ENCODE data around the gene KIAA1755. TPM values are rescaled to one million over a fixed set of nuclear protein-coding genes. Genes with fewer than 3 reads are reported as not detected.

KIAA1755 gene
- total and polyA plus RNA-seq, 9 of the 15 experiments (the other 6 are each of a cell fraction or from before 2014, with no cell fraction given) = not detected

GRCh38 chr20:38252292-38253288 is 7.9 kb downstream of the KIAA1755 start (continued):
- TF ChIP-seq, protein P1, sequence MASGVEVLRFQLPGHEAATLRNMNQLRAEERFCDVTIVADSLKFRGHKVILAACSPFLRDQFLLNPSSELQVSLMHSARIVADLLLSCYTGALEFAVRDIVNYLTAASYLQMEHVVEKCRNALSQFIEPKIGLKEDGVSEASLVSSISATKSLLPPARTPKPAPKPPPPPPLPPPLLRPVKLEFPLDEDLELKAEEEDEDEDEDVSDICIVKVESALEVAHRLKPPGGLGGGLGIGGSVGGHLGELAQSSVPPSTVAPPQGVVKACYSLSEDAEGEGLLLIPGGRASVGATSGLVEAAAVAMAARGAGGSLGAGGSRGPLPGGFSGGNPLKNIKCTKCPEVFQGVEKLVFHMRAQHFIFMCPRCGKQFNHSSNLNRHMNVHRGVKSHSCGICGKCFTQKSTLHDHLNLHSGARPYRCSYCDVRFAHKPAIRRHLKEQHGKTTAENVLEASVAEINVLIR (CRISPR knock-in tag; IDR thresholded peaks at IDR 0.05) = no peak
- TF ChIP-seq ZNF57 (CRISPR knock-in tag; IDR thresholded peaks at IDR 0.05) (no peak), KLF1 (tag; IDR thresholded peaks at IDR 0.05) (no peak), GTF3C2 (IDR thresholded peaks at IDR 0.05; ENCODE audit: borderline replicate concordance, extremely low read depth, insufficient read length) (no peak), NELFE (IDR thresholded peaks at IDR 0.05; ENCODE audit: insufficient read depth, insufficient read length) (no peak), SRSF7 (optimal IDR thresholded peaks at IDR 0.05; ENCODE audit: low read depth, low read length) (no peak), MCM2 (IDR thresholded peaks at IDR 0.05; ENCODE audit: low read depth) (no peak), CEBPB (tag; IDR thresholded peaks at IDR 0.05) (no peak)
- TF ChIP-seq, protein P2, sequence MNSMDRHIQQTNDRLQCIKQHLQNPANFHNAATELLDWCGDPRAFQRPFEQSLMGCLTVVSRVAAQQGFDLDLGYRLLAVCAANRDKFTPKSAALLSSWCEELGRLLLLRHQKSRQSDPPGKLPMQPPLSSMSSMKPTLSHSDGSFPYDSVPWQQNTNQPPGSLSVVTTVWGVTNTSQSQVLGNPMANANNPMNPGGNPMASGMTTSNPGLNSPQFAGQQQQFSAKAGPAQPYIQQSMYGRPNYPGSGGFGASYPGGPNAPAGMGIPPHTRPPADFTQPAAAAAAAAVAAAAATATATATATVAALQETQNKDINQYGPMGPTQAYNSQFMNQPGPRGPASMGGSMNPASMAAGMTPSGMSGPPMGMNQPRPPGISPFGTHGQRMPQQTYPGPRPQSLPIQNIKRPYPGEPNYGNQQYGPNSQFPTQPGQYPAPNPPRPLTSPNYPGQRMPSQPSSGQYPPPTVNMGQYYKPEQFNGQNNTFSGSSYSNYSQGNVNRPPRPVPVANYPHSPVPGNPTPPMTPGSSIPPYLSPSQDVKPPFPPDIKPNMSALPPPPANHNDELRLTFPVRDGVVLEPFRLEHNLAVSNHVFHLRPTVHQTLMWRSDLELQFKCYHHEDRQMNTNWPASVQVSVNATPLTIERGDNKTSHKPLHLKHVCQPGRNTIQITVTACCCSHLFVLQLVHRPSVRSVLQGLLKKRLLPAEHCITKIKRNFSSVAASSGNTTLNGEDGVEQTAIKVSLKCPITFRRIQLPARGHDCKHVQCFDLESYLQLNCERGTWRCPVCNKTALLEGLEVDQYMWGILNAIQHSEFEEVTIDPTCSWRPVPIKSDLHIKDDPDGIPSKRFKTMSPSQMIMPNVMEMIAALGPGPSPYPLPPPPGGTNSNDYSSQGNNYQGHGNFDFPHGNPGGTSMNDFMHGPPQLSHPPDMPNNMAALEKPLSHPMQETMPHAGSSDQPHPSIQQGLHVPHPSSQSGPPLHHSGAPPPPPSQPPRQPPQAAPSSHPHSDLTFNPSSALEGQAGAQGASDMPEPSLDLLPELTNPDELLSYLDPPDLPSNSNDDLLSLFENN (IDR thresholded peaks at IDR 0.05; ENCODE audit: low read depth in 2 of 2, low read length in 2 of 2) = no peak

All from K562 (cell line).